H9 (cell line): ENCODE measurements around the gene STYK1. TPM values are rescaled to one million over a fixed set of nuclear protein-coding genes. Genes with fewer than 3 reads are reported as not detected.

ENCODE experiments used
- DNase-seq: peaks from one replicate; pipeline ENCODE4 v3.0.0-alpha.2; 2017
- H2AFZ ChIP-seq: one replicate; pipeline ENCODE4 v1.6.1; 2013; ENCODE audit warnings: mild to moderate bottlenecking, low read length, control low read depth, moderate library complexity
- H2AK5ac ChIP-seq: 2 replicates; pipeline ENCODE4 v1.6.1; 2013; ENCODE audit warnings: low read length, control low read depth, mixed read lengths; ENCODE audit not compliant: insufficient read length
- H2BK120ac ChIP-seq: one replicate; pipeline ENCODE4 v1.6.1; 2013; ENCODE audit warnings: low read depth, mild to moderate bottlenecking, low read length, control low read depth, inconsistent platforms; ENCODE audit not compliant: poor library complexity, severe bottlenecking
- H2BK12ac ChIP-seq: 2 replicates; pipeline ENCODE4 v1.6.1; 2013; ENCODE audit warnings: low read length, control low read depth, mixed read lengths, low read depth; ENCODE audit not compliant: insufficient read length
- H2BK15ac ChIP-seq: 2 replicates; pipeline ENCODE4 v1.6.1; 2013; ENCODE audit warnings: low read depth, low read length, control low read depth
- H2BK20ac ChIP-seq: one replicate; pipeline ENCODE4 v1.6.1; 2013; ENCODE audit warnings: low read depth, mild to moderate bottlenecking, low read length, control low read depth, inconsistent platforms; ENCODE audit not compliant: poor library complexity, severe bottlenecking
- H2BK5ac ChIP-seq: 2 replicates; pipeline ENCODE4 v1.6.1; 2013; ENCODE audit warnings: low read length, control low read depth, mixed read lengths; ENCODE audit not compliant: insufficient read length
- H3K14ac ChIP-seq: 2 replicates; pipeline ENCODE4 v1.6.1; 2013; ENCODE audit warnings: low read length, control low read depth; ENCODE audit not compliant: insufficient read depth
- H3K18ac ChIP-seq: 2 replicates; pipeline ENCODE4 v1.6.1; 2013; ENCODE audit warnings: low read depth, mild to moderate bottlenecking, mixed read lengths, low read length, control low read depth; ENCODE audit not compliant: insufficient read length
- H3K23ac ChIP-seq: 2 replicates; pipeline ENCODE4 v1.6.1; 2013; ENCODE audit warnings: low read length, control low read depth, mixed read lengths, low read depth; ENCODE audit not compliant: insufficient read length
- H3K23me2 ChIP-seq: 2 replicates; pipeline ENCODE4 v1.6.1; 2013; ENCODE audit warnings: low read depth, mild to moderate bottlenecking, mixed read lengths, low read length, control low read depth; ENCODE audit not compliant: insufficient read length, poor library complexity, severe bottlenecking
- H3K27ac ChIP-seq: 2 replicates; pipeline ENCODE4 v1.5.1; 2013; ENCODE audit warnings: low read length, control low read depth, mixed read lengths, low read depth; ENCODE audit not compliant: insufficient read length
- H3K27me3 ChIP-seq: 2 replicates; pipeline ENCODE4 v1.6.1; 2013; ENCODE audit warnings: low read length, control low read depth, inconsistent platforms; ENCODE audit not compliant: insufficient read depth
- H3K4ac ChIP-seq: 2 replicates; pipeline ENCODE4 v1.6.1; 2013; ENCODE audit warnings: low read depth, mild to moderate bottlenecking, control low read depth, inconsistent platforms, low read length, moderate library complexity
- H3K4me1 ChIP-seq: 2 replicates; pipeline ENCODE4 v1.6.1; 2013; ENCODE audit warnings: low read length, control low read depth, inconsistent platforms; ENCODE audit not compliant: insufficient read depth
- H3K4me2 ChIP-seq: 2 replicates; pipeline ENCODE4 v1.6.1; 2013; ENCODE audit warnings: low read length, control low read depth, mixed read lengths; ENCODE audit not compliant: insufficient read length, insufficient read depth
- H3K56ac ChIP-seq: 2 replicates; pipeline ENCODE4 v1.6.1; 2013; ENCODE audit warnings: low read depth, mild to moderate bottlenecking, mixed read lengths, low read length, control low read depth; ENCODE audit not compliant: insufficient read length
- H3K79me1 ChIP-seq: 2 replicates; pipeline ENCODE4 v1.6.1; 2013; ENCODE audit warnings: low read depth, mild to moderate bottlenecking, moderate library complexity, low read length, control low read depth, inconsistent platforms; ENCODE audit not compliant: insufficient read depth, poor library complexity, severe bottlenecking
- H3K79me2 ChIP-seq: 2 replicates; pipeline ENCODE4 v1.6.1; 2013; ENCODE audit warnings: low read length, control low read depth, inconsistent platforms; ENCODE audit not compliant: insufficient read depth
- H3K9ac ChIP-seq: 2 replicates; pipeline ENCODE4 v1.6.1; 2013; ENCODE audit warnings: low read length, control low read depth, mixed read lengths; ENCODE audit not compliant: insufficient read length; ENCODE audit errors: extremely low read depth
- H3K9me3 ChIP-seq: one replicate; pipeline ENCODE4 v1.6.1; 2013; ENCODE audit warnings: low read depth, low read length, inconsistent platforms; ENCODE audit not compliant: control insufficient read depth
- H3T11ph ChIP-seq: one replicate; pipeline ENCODE4 v1.6.1; 2013; ENCODE audit warnings: mild to moderate bottlenecking, low read length, control low read depth, inconsistent platforms
- H4K20me1 ChIP-seq: one replicate; pipeline ENCODE4 v1.6.1; 2013; ENCODE audit not compliant: control insufficient read depth, insufficient read length, insufficient read depth
- H4K5ac ChIP-seq: 2 replicates; pipeline ENCODE4 v1.6.1; 2013; ENCODE audit warnings: low read depth, mild to moderate bottlenecking, mixed read lengths, low read length, control low read depth; ENCODE audit not compliant: insufficient read length
- H4K8ac ChIP-seq: replicated peaks from 2 replicates; pipeline ENCODE4 v1.6.1; 2013; ENCODE audit warnings: low read length, control low read depth, mixed read lengths, low read depth; ENCODE audit not compliant: insufficient read length
- H4K91ac ChIP-seq: 2 replicates; pipeline ENCODE4 v1.6.1; 2013; ENCODE audit warnings: low read depth, mild to moderate bottlenecking, moderate library complexity, mixed read lengths, low read length, control low read depth; ENCODE audit not compliant: insufficient read length
- H3K27ac Mint-ChIP-seq, 3 experiments: 2 replicates in 2 of 3; 3 replicates in 1 of 3; pipeline ENCODE4 v1.8.0; 2020 to 2021; ENCODE audit warnings: mixed read lengths in 3 of 3, mild to moderate bottlenecking in 1 of 3, moderate library complexity in 1 of 3
- H3K27me3 Mint-ChIP-seq: 2 replicates; pipeline ENCODE4 v1.8.0; 2021; ENCODE audit warnings: low read depth, mild to moderate bottlenecking, moderate library complexity, mixed read lengths
- H3K36me3 Mint-ChIP-seq, 3 experiments: 2 replicates in 2 of 3; 3 replicates in 1 of 3; pipeline ENCODE4 v1.8.0; 2020 to 2021; ENCODE audit warnings: low read depth in 3 of 3, mixed read lengths in 3 of 3; ENCODE audit not compliant: insufficient read depth in 1 of 3
- H3K4me1 Mint-ChIP-seq, 2 experiments: 2 replicates each; pipeline ENCODE4 v1.8.0; 2020; ENCODE audit warnings: mixed read lengths in 2 of 2
- H3K4me3 Mint-ChIP-seq, 2 experiments: 2 replicates in 1 of 2; 3 replicates in 1 of 2; pipeline ENCODE4 v1.8.0; 2020 to 2021; ENCODE audit warnings: mild to moderate bottlenecking in 2 of 2, mixed read lengths in 2 of 2, moderate library complexity in 1 of 2
- H3K9me3 Mint-ChIP-seq, 2 experiments: 2 replicates in 1 of 2; 3 replicates in 1 of 2; pipeline ENCODE4 v1.8.0; 2020; ENCODE audit warnings: mild to moderate bottlenecking in 2 of 2, mixed read lengths in 2 of 2, moderate library complexity in 1 of 2
- CTCF ChIP-seq: fragments of 200-600 bp; sonication (generic); conservative IDR thresholded peaks from 3 replicates; pipeline ENCODE4 v1.8.0; 2021; ENCODE audit warnings: antibody characterized with exemption, mild to moderate bottlenecking
- WGBS: extraction: QIAGEN DNeasy Blood & Tissue Kit; methylation state at CpG from one replicate; pipeline ENCODE4 v1.1.7; 2013; ENCODE audit warnings: missing lambda C conversion rate, low lambda C conversion rate, mixed read lengths; ENCODE audit not compliant: insufficient read length; ENCODE audit errors: extremely low coverage; 5-methylcytosine and 5-hydroxymethylcytosine counted together
- total RNA-seq: library from RNA; stranded (reverse); gene quantifications from 2 replicates; pipeline ENCODE4 v1.2.1, GENCODE V29; 2021

STYK1 gene
- total RNA-seq, 1 experiment from 2014 or later, result 0.37 TPM

GRCh38 chr12:10663869-10664268 is 10.0 kb downstream of the STYK1 start:
- H3K4ac ChIP-seq, result no peak overlapping the region
- no peak overlapping the region for H2AFZ ChIP-seq
- H3K4me3 Mint-ChIP-seq, result no peak overlapping the region
- no peak overlapping the region for H3K27ac Mint-ChIP-seq
- TF ChIP-seq CTCF, result no peak
- H3K18ac ChIP-seq, result no peak overlapping the region
- no peak overlapping the region for H4K8ac ChIP-seq
- no peaks in the 10 kb centered on the region for H3K27me3 Mint-ChIP-seq
- no peaks in the 10 kb centered on the region for H3K79me2 ChIP-seq
- H3K14ac ChIP-seq, result no peak overlapping the region
- no peak overlapping the region for H3T11ph ChIP-seq
- no peak overlapping the region for H2AK5ac ChIP-seq
- H2BK15ac ChIP-seq, result no peak overlapping the region
- peaks cover 1 to 8% of the 10 kb centered on the region in 2 experiments; a peak in 4 of 5 replicates for H3K9me3 Mint-ChIP-seq
- no peak overlapping the region for H3K4me2 ChIP-seq
- no peak overlapping the region for H3K56ac ChIP-seq
- H4K5ac ChIP-seq, result no peak overlapping the region
- no peaks in the 10 kb centered on the region for H3K27me3 ChIP-seq
- no peaks in the 10 kb centered on the region for H3K4me1 Mint-ChIP-seq
- no CpG with 5 or more reads among the region's 3 CpGs for WGBS
- no peak overlapping the region for H2BK120ac ChIP-seq
- H3K9ac ChIP-seq, result no peak overlapping the region
- H3K27ac ChIP-seq, result no peak overlapping the region
- H3K23ac ChIP-seq, result no peak overlapping the region
- H3K36me3 Mint-ChIP-seq, result no peaks in the 10 kb centered on the region
- H3K23me2 ChIP-seq, result no peaks in the 10 kb centered on the region
- no peak for DNase-seq
- H2BK20ac ChIP-seq, result no peak overlapping the region
- H4K91ac ChIP-seq, result no peak overlapping the region
- H4K20me1 ChIP-seq, result no peaks in the 10 kb centered on the region
- H3K9me3 ChIP-seq, result no peaks in the 10 kb centered on the region
- H3K4me1 ChIP-seq, result no peaks in the 10 kb centered on the region
- no peaks in the 10 kb centered on the region for H3K79me1 ChIP-seq
- no peak overlapping the region for H2BK12ac ChIP-seq
- H2BK5ac ChIP-seq, result no peak overlapping the region
